Stomach smooth muscle (tissue), 2 donors: ENCODE data around the gene TMPRSS6.

Source experiments
- H3K27ac ChIP-seq: one replicate; pipeline ENCODE4 v1.7.0; 2013; ENCODE audit warnings: mild to moderate bottlenecking, low read length, inconsistent platforms
- H3K27me3 ChIP-seq, 2 donors: one replicate each; pipeline ENCODE4 v1.7.0; 2013; ENCODE audit warnings: low read length in 2 of 2; ENCODE audit not compliant: insufficient read depth in 2 of 2, control insufficient read depth in 1 of 2
- H3K36me3 ChIP-seq, 2 donors: one replicate each; pipeline ENCODE4 v1.7.0; 2013; ENCODE audit warnings: low read length in 2 of 2; ENCODE audit not compliant: control insufficient read depth in 2 of 2, insufficient read depth in 2 of 2
- H3K4me1 ChIP-seq: one replicate; pipeline ENCODE4 v1.7.0; 2013; ENCODE audit warnings: low read length; ENCODE audit not compliant: control insufficient read depth, insufficient read depth
- H3K4me3 ChIP-seq, 2 donors: one replicate each; pipeline ENCODE4 v1.7.0; 2013; ENCODE audit warnings: low read length in 2 of 2
- H3K9ac ChIP-seq, 2 donors: one replicate each; pipeline ENCODE4 v1.7.0; 2013; ENCODE audit warnings: low read length in 2 of 2, mild to moderate bottlenecking in 1 of 2
- H3K9me3 ChIP-seq, 2 donors: one replicate each; pipeline ENCODE4 v1.7.0; 2013; ENCODE audit warnings: low read length in 2 of 2; ENCODE audit not compliant: control insufficient read depth in 2 of 2
- donor health status: healthy.
- donor health status: Pancreatic carcinoma.

Gene TMPRSS6

DNA sequence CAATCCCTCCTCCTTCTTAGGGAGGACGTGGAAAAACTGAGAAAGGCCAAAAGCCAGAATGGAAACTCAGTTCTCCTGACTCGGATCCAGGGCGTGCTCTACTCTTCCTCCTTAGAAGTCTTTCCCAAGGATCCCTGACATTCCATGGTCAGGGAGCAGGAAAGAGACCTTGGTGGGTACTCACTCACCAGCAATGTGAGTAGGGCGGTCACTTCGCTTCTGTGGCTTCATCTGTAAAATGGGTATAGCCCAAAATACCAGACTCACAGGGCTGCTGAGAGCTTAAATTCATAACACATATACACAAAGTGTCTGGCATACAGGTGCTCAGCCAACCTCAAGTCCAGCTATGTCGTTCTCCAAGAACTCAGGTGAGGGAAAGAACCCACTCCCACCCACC lies 58.6 kb downstream of the TMPRSS6 start:
- Histone ChIP-seq H3K4me3 (no peak overlapping the region), H3K27ac (no peak overlapping the region)

DNA sequence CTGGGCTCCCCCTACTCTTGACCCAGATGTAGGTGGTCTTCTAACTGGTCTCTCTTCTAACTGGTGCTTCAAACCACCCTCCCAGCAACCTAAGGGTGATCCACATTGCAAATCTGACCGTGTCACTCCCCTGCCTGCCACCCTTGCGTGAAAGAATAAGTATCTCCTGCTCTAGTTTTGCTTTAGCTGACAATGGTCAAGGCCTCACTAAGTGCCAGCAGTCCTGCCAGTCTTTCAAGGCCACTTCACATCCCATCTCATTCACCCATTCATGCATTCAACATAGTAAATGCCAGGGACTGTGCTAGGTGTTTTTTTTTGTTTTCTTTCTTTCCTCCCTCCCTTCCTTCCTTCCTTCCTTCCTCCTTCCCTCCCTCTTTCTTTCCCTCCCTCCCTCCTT lies 60.3 kb downstream of the TMPRSS6 start:
- Histone ChIP-seq H3K4me3 (no peak overlapping the region), H3K4me1 (peaks cover 9% of the 10 kb centered on the region), H3K9me3 (no peaks in the 10 kb centered on the region), H3K27me3 (no peaks in the 10 kb centered on the region), H3K27ac (no peak overlapping the region), H3K9ac (no peak overlapping the region), H3K36me3 (peaks cover 0 to 2% of the 10 kb centered on the region in 2 donors)

More for the DNA sequence above, 58.6 kb downstream of the TMPRSS6 start:
- Histone ChIP-seq H3K4me1 (peaks cover 9% of the 10 kb centered on the region), H3K9me3 (no peaks in the 10 kb centered on the region), H3K9ac (no peak overlapping the region), H3K36me3 (peaks cover 7% of the 10 kb centered on the region in 2 donors), H3K27me3 (no peaks in the 10 kb centered on the region)

DNA sequence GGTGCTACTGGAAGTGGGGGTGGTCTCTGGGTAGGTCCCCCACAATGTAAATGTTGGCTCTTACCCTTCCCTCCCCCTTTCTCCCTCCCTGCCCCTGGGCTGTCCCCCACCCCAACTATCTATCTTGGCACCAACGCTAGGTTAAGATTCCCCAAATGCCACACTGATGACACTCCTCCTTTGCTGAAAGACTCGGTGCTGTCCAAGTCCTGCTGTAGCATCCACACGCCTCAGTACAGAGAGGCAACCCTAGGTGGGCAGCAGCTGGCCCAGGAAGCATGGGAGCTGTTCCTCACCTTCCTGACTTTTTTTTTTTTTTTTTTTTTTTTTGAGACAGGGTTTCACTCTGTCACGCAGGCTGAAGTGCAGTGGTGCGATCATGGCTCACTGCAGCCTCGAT lies 61.4 kb downstream of the TMPRSS6 start:
- no peak overlapping the region for H3K9ac ChIP-seq
- H3K27ac ChIP-seq, result no peak overlapping the region
- no peaks in the 10 kb centered on the region for H3K36me3 ChIP-seq
- H3K9me3 ChIP-seq, result no peaks in the 10 kb centered on the region
- peaks cover 7% of the 10 kb centered on the region for H3K4me1 ChIP-seq
- no peak overlapping the region for H3K4me3 ChIP-seq
- peaks cover 0 to 2% of the 10 kb centered on the region in 2 donors for H3K27me3 ChIP-seq

DNA sequence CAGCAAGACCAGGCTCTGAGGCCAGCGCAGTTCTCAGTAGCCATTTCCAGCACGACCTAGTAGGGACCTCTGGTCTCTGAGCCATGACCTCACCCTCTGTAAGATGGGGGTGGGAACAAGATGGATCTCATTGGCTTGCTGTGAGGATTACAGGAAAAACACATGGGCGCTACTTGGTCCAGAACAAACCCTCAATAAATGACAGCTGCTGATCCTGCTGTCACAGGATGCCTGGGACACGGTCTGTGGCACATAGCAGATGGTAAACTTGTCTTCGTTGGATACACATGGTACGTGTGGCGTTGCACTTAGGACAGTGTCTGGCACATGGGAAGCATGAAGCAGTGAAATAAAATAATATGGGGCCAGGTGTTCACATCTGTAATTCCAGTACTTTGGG lies 62.5 kb downstream of the TMPRSS6 start:
- no peak overlapping the region for H3K4me3 ChIP-seq
- peaks cover 0 to 2% of the 10 kb centered on the region in 2 donors for H3K27me3 ChIP-seq
- H3K36me3 ChIP-seq, result no peaks in the 10 kb centered on the region

DNA sequence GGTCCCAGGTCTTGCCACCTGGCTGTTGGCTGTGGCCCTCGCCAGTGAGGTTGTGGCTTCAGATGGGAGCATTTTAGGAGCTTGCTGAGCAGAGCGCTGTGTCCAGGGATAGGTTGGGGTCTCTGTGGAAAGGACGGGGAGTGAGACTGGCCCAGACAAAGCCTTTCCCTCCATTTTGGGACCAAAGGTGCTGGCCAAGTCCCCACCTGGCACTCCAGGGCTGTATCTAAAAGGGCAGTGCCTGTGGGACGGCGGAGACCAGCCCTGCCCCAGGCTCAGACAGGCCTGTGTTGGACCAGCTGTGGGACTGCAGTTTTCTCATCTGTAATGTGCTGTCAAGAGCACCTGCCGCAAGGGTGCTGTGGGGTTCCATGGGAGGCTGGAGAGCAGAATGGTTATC lies 62.9 kb downstream of the TMPRSS6 start:
- Histone ChIP-seq H3K36me3 (no peaks in the 10 kb centered on the region), H3K9me3 (no peaks in the 10 kb centered on the region)

More for the DNA sequence above, 62.5 kb downstream of the TMPRSS6 start:
- peaks cover 2% of the 10 kb centered on the region for H3K4me1 ChIP-seq
- H3K9ac ChIP-seq, result no peak overlapping the region
- H3K27ac ChIP-seq, result no peak overlapping the region
- H3K9me3 ChIP-seq, result no peaks in the 10 kb centered on the region

DNA sequence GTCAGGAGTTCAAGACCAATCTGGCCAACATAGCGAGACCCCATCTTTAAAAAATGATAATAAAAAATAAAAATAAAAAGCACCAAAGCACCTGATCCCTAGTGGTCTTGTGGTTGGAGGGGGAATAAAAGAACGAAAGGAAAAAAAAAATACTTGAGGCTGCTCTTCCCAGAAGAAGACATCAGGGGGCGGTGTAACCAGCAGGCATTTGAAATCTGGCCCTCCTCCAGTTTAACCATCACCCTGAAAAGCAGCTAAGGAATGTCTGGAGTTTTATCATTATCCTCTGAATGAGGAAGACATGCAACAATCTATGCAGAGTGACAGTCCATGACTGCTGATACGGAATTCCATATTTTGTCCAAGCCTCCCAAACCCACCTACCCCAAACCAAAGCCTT lies 63.6 kb downstream of the TMPRSS6 start:
- Histone ChIP-seq H3K9me3 (no peaks in the 10 kb centered on the region), H3K4me3 (no peak overlapping the region), H3K9ac (no peak overlapping the region), H3K27ac (no peak overlapping the region), H3K27me3 (peaks cover 0 to 2% of the 10 kb centered on the region in 2 donors), H3K36me3 (no peaks in the 10 kb centered on the region), H3K4me1 (no peaks in the 10 kb centered on the region)

More for the DNA sequence above, 62.9 kb downstream of the TMPRSS6 start:
- Histone ChIP-seq H3K4me1 (no peaks in the 10 kb centered on the region), H3K27ac (no peak overlapping the region), H3K27me3 (peaks cover 0 to 2% of the 10 kb centered on the region in 2 donors), H3K9ac (no peak overlapping the region), H3K4me3 (no peak overlapping the region)

DNA sequence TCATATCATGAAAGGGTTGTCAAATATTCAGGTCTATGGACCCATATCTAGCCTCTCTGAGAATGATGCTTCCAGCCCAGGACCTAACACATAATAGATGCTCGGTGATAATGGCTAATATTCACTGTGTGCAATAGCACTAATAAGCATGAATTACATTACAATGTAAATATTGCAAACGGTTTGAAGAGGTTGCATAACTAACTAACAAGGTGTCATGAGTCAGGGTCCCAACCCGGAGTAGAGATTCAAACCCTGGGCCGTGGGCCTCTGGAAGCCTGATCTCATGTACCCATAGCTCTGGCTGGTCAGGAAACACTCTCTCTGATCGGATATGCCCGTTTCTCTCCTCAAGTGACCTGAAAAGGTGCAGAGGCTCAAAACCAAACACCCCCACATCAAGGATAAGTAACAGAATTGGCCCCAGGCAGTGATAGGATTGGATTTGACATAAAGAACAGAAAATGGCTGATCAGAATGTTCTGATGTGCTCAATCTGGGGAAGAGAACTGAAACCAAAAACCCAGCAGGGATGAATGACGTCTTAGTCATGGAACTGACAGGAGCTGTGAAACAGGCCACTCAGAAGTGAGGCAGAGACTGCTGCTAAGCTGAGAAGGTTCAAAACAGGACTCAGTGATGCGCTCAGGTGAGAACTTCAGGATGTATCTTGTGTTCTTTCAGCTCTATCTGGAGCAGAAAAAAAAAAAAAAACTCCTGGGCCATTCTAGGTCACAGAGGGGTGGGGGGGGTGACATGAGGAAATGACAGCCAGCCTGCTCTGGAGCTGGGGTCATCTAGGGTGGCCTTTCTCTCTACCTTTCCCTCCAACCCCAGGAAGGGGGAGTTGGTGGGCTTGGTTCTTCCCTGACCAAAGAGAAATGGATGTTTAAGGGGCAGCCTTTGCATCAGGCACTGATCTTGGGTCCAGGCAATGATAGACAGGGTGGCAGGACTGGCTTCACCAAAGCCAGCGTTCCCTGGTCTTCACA lies 64.6 kb downstream of the TMPRSS6 start:
- Histone ChIP-seq H3K27ac (no peak overlapping the region), H3K36me3 (no peaks in the 10 kb centered on the region), H3K4me1 (no peaks in the 10 kb centered on the region), H3K9ac (no peak overlapping the region), H3K4me3 (no peak overlapping the region), H3K9me3 (no peaks in the 10 kb centered on the region), H3K27me3 (peaks cover 0 to 2% of the 10 kb centered on the region in 2 donors)

DNA sequence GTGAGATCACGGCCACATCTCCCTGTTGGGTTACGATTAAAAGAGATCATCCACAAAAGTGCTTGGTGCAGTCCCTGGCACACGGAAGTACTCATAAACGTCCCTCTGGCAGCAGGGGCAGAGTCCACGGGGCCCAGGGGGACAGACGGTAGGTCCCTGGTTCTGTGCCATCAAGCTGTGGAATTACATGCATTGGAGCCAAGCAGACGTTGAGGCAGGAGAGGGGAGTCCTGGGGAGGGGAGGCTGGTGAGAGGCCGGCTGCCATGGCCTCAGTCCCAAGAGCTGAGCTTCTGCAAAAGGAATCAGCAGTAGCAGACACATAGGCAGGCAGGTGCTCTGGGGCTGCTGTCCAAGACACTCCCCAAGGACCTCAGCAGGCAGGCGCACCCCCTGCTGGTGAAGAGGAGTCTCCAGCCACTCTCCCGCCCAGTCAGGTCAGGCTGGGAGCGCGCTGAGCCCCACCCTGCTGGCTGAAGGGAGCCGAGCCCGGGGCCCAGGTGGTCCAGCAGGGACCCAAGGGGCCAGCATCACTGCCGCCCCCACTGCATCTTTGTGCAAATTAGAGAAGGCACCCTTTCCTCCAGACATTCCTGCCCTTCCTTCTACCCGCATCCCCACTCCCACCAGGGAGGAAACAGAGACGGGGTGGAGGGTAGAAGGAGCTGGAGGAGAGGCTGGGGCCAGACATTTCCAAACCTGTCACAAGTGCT lies 65.5 kb downstream of the TMPRSS6 start:
- H3K27me3 ChIP-seq, result peaks cover 0 to 2% of the 10 kb centered on the region in 2 donors
- no peaks in the 10 kb centered on the region for H3K9me3 ChIP-seq
- H3K27ac ChIP-seq, result no peak overlapping the region
- no peaks in the 10 kb centered on the region for H3K4me1 ChIP-seq
- no peaks in the 10 kb centered on the region for H3K36me3 ChIP-seq
- H3K9ac ChIP-seq, result no peak overlapping the region
- H3K4me3 ChIP-seq, result no peak overlapping the region

DNA sequence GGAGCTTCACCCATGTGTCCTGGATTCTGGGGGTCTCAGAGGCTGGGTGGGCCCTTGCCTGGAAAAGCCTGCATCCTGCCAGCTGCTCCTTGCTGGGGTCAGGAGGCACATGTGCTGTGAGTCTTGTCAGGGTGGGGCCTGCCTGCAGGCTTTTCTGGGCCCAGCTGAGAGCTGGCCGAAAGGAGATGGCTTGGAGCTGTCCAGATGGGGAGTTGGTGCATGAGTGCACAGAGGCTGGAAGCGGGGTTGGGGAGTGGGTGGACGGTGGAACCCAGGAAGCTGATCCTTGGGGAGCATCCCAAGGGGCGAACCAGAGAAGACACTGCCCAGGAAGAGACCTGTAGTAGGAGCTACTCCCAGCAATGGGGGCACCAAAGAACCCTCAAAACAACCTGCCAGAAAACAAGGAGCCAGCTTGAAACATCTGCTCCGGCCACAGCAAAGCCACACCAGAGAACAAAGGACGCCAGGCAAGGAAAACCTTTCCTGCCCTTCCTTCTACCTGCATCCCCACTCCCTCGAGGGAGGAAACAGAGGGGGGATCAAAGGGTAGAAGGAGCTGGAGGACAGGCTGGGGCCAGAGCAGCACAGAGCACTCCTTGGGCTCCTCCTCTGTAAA lies 66.2 kb downstream of the TMPRSS6 start:
- Histone ChIP-seq H3K9ac (no peak overlapping the region), H3K4me1 (no peaks in the 10 kb centered on the region), H3K27me3 (peaks cover 0 to 2% of the 10 kb centered on the region in 2 donors), H3K9me3 (no peaks in the 10 kb centered on the region), H3K36me3 (no peaks in the 10 kb centered on the region), H3K4me3 (no peak overlapping the region), H3K27ac (no peak overlapping the region)

DNA sequence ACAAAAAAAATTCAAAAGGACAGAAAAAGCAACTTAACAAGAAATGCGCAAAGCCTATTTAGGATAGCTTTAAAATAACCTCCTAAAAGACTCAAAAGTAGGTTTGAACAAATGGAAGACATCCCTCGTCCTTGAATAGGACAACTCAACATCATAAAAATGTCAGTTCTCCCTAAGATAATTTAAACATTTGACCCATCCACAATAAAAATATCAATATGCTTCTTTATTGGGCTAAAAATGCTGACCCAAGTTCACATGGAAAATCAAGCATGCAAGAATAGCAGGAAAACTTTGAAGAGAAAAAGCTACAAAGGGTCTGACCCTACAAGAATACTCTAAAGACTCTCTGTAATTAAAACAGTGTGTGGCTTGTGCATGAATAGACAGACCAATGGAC lies 70.0 kb downstream of the TMPRSS6 start:
- Histone ChIP-seq H3K9me3 (no peaks in the 10 kb centered on the region), H3K4me3 (no peak overlapping the region), H3K9ac (no peak overlapping the region), H3K36me3 (no peaks in the 10 kb centered on the region), H3K27me3 (peaks cover 9 to 12% of the 10 kb centered on the region in 2 donors), H3K27ac (no peak overlapping the region), H3K4me1 (no peaks in the 10 kb centered on the region)
